HepG2 (cell line): ENCODE results near the gene ZSCAN21. TPM values are rescaled to one million over a fixed set of nuclear protein-coding genes. Genes with fewer than 3 reads are reported as not detected.

Source experiments
- ATF6 ChIP-seq: sonication (generic); formaldehyde crosslinking; conservative IDR thresholded peaks from 2 replicates; pipeline ENCODE4 v1.4.0; 2020; ENCODE audit warnings: missing genetic modification reagents
- CREBL2 ChIP-seq: sonication (generic); formaldehyde crosslinking; IDR thresholded peaks from 2 replicates; pipeline ENCODE4 v1.8.1; 2023; ENCODE audit warnings: missing genetic modification reagents, mild to moderate bottlenecking, borderline replicate concordance
- JDP2 ChIP-seq: sonication (generic); formaldehyde crosslinking; IDR thresholded peaks from 2 replicates; pipeline ENCODE4 v1.8.1; 2022; ENCODE audit warnings: missing genetic modification reagents, borderline replicate concordance
- KDM4B ChIP-seq: sonication (generic); formaldehyde crosslinking; IDR thresholded peaks from 2 replicates; pipeline ENCODE4 v1.4.0; 2020; ENCODE audit warnings: missing genetic modification reagents
- MLX ChIP-seq: IDR thresholded peaks from 2 replicates; pipeline ENCODE4 v1.6.1; 2016
- MXI1 ChIP-seq: IDR thresholded peaks from 3 replicates; pipeline ENCODE4 v1.6.1; 2012; ENCODE audit warnings: low read depth, low read length, inconsistent platforms, borderline replicate concordance
- NFKB2 ChIP-seq: sonication (generic); formaldehyde crosslinking; IDR thresholded peaks from 2 replicates; pipeline ENCODE4 v1.4.0; 2020; ENCODE audit warnings: missing genetic modification reagents, borderline replicate concordance
- PCBP1 ChIP-seq: fragments of 200-400 bp; formaldehyde crosslinking; IDR thresholded peaks from 2 replicates; pipeline ENCODE4 v1.6.1; 2017; ENCODE audit warnings: mild to moderate bottlenecking, low read depth, low read length, borderline replicate concordance
- SATB2 ChIP-seq: sonication (generic); formaldehyde crosslinking; IDR thresholded peaks from 2 replicates; pipeline ENCODE4 v1.5.0; 2020; ENCODE audit warnings: missing genetic modification reagents
- TEAD2 ChIP-seq: sonication (generic); formaldehyde crosslinking; IDR thresholded peaks from 2 replicates; pipeline ENCODE4 v1.9.0; 2021; ENCODE audit warnings: missing genetic modification reagents
- ZFP91 ChIP-seq: sonication (generic); formaldehyde crosslinking; IDR thresholded peaks from 2 replicates; pipeline ENCODE4 v1.9.0; 2022; ENCODE audit warnings: missing genetic modification reagents, mild to moderate bottlenecking, borderline replicate concordance
- ZNF225 ChIP-seq: sonication (generic); formaldehyde crosslinking; IDR thresholded peaks from 2 replicates; pipeline ENCODE4 v1.4.0; 2020; ENCODE audit warnings: mild to moderate bottlenecking, missing genetic modification reagents
- ZNF232 ChIP-seq: sonication (generic); formaldehyde crosslinking; IDR thresholded peaks from 2 replicates; pipeline ENCODE4 v1.4.0; 2020; ENCODE audit warnings: missing genetic modification reagents, borderline replicate concordance
- ZNF264 ChIP-seq: sonication (generic); formaldehyde crosslinking; IDR thresholded peaks from 2 replicates; pipeline ENCODE4 v1.4.0; 2020; ENCODE audit warnings: missing genetic modification reagents
- ZNF350 ChIP-seq: sonication (generic); formaldehyde crosslinking; IDR thresholded peaks from 2 replicates; pipeline ENCODE4 v1.4.0; 2020; ENCODE audit warnings: mild to moderate bottlenecking, low read depth, missing genetic modification reagents, borderline replicate concordance
- ZNF567 ChIP-seq: sonication (generic); formaldehyde crosslinking; IDR thresholded peaks from 2 replicates; pipeline ENCODE4 v1.8.1; 2023; ENCODE audit warnings: mild to moderate bottlenecking, missing genetic modification reagents, borderline replicate concordance
- ZNF776 ChIP-seq: sonication (generic); formaldehyde crosslinking; IDR thresholded peaks from 2 replicates; pipeline ENCODE4 v1.4.0; 2020; ENCODE audit warnings: mild to moderate bottlenecking, missing genetic modification reagents
- polyA plus RNA-seq, 8 experiments: library from polyadenylated mRNA; depleted of rRNA in 3 of 8; stranded (reverse) in 7 of 8; unstranded in 1 of 8; fragments of >200 nt; fragmentation: Illumina TruSeq in 4 of 8; extraction: Trizol in 4 of 8; gene quantifications; 2 replicates each; pipeline versions ENCODE4 v1.2.1 to v1.2.3, GENCODE V29; 2011 to 2016; ENCODE audit warnings: low read depth in 4 of 8, missing spikeins in 1 of 8, mixed read lengths in 1 of 8; ENCODE audit not compliant: insufficient read depth in 1 of 8
- total RNA-seq, 5 experiments: library from RNA; depleted of rRNA; stranded (reverse); fragments of >200 nt; fragmentation: Illumina TruSeq; extraction: Trizol; gene quantifications; 2 replicates each; pipeline ENCODE4 v1.2.3, GENCODE V29; 2016; ENCODE audit warnings: low read depth in 1 of 5
- TF ChIP-seq, protein P1 (sequence below): sonication (generic); formaldehyde crosslinking; IDR thresholded peaks from 2 replicates; pipeline ENCODE4 v1.4.0; 2020; ENCODE audit warnings: missing genetic modification reagents
- TF ChIP-seq, protein P2 (sequence below): sonication (generic); formaldehyde crosslinking; IDR thresholded peaks from 2 replicates; pipeline ENCODE4 v1.4.0; 2020; ENCODE audit warnings: mild to moderate bottlenecking, missing genetic modification reagents
- TF ChIP-seq, protein P3 (sequence below): sonication (generic); formaldehyde crosslinking; conservative IDR thresholded peaks from 2 replicates; pipeline ENCODE4 v1.4.0; 2020; ENCODE audit warnings: missing genetic modification reagents

ZSCAN21 gene
- total and polyA plus RNA-seq, 2 of the 13 experiments (the other 11 are each of a cell fraction or from before 2014, with no cell fraction given), result 7.0 to 10.0 TPM

GRCh38 chr7:100081535-100082102 is 32.0 kb downstream of the ZSCAN21 start, which contains the start of gene ZNF3 (continued):
- TF ChIP-seq NFKB2 (CRISPR knock-in tag) (peak; percentile 88; the same call in 1 of the 2 replicates), ATF6 (CRISPR knock-in tag) (no peak), MLX (CRISPR knock-in tag) (peak; percentile 70; the same call in 1 of the 2 replicates), ZNF264 (CRISPR knock-in tag) (peak; percentile 32; the same call in 1 of the 2 replicates), PCBP1 (0 out of 2 replicates have a peak, but pooled peaks have one; percentile 48), ZNF567 (CRISPR knock-in tag) (no peak; the same call in 1 of the 2 replicates), TEAD2 (CRISPR knock-in tag) (no peak), ZNF776 (CRISPR knock-in tag) (peak; percentile 88), ZNF232 (CRISPR knock-in tag) (peak; percentile 17), CREBL2 (CRISPR knock-in tag) (no peak), MXI1 (peak; percentile 96; the same call in 2 of the 3 replicates), ZNF225 (peak; percentile 75; the same call in 1 of the 2 replicates), SATB2 (CRISPR knock-in tag) (no peak), ZNF350 (peak; percentile 88), KDM4B (CRISPR knock-in tag) (peak; percentile 52; the same call in 1 of the 2 replicates), JDP2 (no peak; the same call in 1 of the 2 replicates), ZFP91 (CRISPR knock-in tag) (peak; percentile 97)
- TF ChIP-seq, protein P1, sequence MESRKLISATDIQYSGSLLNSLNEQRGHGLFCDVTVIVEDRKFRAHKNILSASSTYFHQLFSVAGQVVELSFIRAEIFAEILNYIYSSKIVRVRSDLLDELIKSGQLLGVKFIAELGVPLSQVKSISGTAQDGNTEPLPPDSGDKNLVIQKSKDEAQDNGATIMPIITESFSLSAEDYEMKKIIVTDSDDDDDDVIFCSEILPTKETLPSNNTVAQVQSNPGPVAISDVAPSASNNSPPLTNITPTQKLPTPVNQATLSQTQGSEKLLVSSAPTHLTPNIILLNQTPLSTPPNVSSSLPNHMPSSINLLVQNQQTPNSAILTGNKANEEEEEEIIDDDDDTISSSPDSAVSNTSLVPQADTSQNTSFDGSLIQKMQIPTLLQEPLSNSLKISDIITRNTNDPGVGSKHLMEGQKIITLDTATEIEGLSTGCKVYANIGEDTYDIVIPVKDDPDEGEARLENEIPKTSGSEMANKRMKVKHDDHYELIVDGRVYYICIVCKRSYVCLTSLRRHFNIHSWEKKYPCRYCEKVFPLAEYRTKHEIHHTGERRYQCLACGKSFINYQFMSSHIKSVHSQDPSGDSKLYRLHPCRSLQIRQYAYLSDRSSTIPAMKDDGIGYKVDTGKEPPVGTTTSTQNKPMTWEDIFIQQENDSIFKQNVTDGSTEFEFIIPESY (CRISPR knock-in tag), result peak; percentile 82
- TF ChIP-seq, protein P2, sequence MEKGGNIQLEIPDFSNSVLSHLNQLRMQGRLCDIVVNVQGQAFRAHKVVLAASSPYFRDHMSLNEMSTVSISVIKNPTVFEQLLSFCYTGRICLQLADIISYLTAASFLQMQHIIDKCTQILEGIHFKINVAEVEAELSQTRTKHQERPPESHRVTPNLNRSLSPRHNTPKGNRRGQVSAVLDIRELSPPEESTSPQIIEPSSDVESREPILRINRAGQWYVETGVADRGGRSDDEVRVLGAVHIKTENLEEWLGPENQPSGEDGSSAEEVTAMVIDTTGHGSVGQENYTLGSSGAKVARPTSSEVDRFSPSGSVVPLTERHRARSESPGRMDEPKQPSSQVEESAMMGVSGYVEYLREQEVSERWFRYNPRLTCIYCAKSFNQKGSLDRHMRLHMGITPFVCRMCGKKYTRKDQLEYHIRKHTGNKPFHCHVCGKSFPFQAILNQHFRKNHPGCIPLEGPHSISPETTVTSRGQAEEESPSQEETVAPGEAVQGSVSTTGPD (CRISPR knock-in tag), result no peak
- TF ChIP-seq, protein P3, sequence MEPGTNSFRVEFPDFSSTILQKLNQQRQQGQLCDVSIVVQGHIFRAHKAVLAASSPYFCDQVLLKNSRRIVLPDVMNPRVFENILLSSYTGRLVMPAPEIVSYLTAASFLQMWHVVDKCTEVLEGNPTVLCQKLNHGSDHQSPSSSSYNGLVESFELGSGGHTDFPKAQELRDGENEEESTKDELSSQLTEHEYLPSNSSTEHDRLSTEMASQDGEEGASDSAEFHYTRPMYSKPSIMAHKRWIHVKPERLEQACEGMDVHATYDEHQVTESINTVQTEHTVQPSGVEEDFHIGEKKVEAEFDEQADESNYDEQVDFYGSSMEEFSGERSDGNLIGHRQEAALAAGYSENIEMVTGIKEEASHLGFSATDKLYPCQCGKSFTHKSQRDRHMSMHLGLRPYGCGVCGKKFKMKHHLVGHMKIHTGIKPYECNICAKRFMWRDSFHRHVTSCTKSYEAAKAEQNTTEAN (CRISPR knock-in tag), result no peak
